DOHH2 (cell line): ENCODE results near the gene APEH.

Experiments used
- H3F3A ChIP-seq: fragments of 200-600 bp; sonication (generic), shearing (Covaris generic); 2 replicates; pipeline ENCODE4 v1.6.0; 2016; ENCODE audit warnings: antibody characterized with exemption, mild to moderate bottlenecking; ENCODE audit not compliant: control insufficient read depth, insufficient read depth
- H3K27ac ChIP-seq: fragments of 200-600 bp; sonication (generic); 2 replicates; pipeline ENCODE4 v1.5.1; 2014; ENCODE audit warnings: low read depth, mild to moderate bottlenecking, low read length, moderate library complexity
- H3K27me3 ChIP-seq: fragments of 200-600 bp; sonication (generic); 2 replicates; pipeline ENCODE4 v1.6.1; 2014; ENCODE audit warnings: mild to moderate bottlenecking, low read length, mixed read lengths; ENCODE audit not compliant: control insufficient read depth
- H3K36me3 ChIP-seq: fragments of 200-600 bp; sonication (generic); 2 replicates; pipeline ENCODE4 v1.6.1; 2014; ENCODE audit warnings: mild to moderate bottlenecking, low read length, moderate library complexity, mixed read lengths; ENCODE audit not compliant: control insufficient read depth
- H3K4me1 ChIP-seq: fragments of 200-600 bp; sonication (generic); 2 replicates; pipeline ENCODE4 v1.6.1; 2014; ENCODE audit warnings: mild to moderate bottlenecking, low read length, mixed read lengths; ENCODE audit not compliant: control insufficient read depth
- H3K4me2 ChIP-seq: fragments of 200-600 bp; sonication (generic); 2 replicates; pipeline ENCODE4 v1.6.0; 2014; ENCODE audit warnings: mild to moderate bottlenecking, low read length, moderate library complexity
- H3K4me3 ChIP-seq: fragments of 200-600 bp; sonication (generic); 2 replicates; pipeline ENCODE4 v1.5.1; 2014; ENCODE audit warnings: mild to moderate bottlenecking, low read length, mixed read lengths
- H3K79me2 ChIP-seq: fragments of 200-600 bp; sonication (generic); 2 replicates; pipeline ENCODE4 v1.6.1; 2014; ENCODE audit warnings: mild to moderate bottlenecking, low read length, mixed read lengths; ENCODE audit not compliant: control insufficient read depth
- H3K9me2 ChIP-seq: fragments of 200-600 bp; sonication (generic); replicated peaks from 2 replicates; pipeline ENCODE4 v1.6.1; 2014; ENCODE audit warnings: mild to moderate bottlenecking, low read length, mixed read lengths; ENCODE audit not compliant: control insufficient read depth
- H3K9me3 ChIP-seq: fragments of 200-600 bp; sonication (generic); 2 replicates; pipeline ENCODE4 v1.6.1; 2014; ENCODE audit warnings: antibody characterized with exemption, low read length, mixed read lengths; ENCODE audit not compliant: control insufficient read depth, insufficient read depth
- H4K20me1 ChIP-seq: fragments of 200-600 bp; sonication (generic); 2 replicates; pipeline ENCODE4 v1.6.0; 2014; ENCODE audit warnings: low read depth, mild to moderate bottlenecking, antibody characterized with exemption, low read length, moderate library complexity; ENCODE audit not compliant: control insufficient read depth, insufficient read depth
- CTCF ChIP-seq: fragments of 200-600 bp; sonication (generic); IDR thresholded peaks from one replicate; pipeline ENCODE4 v1.5.1; 2014; ENCODE audit warnings: antibody characterized with exemption, mild to moderate bottlenecking, low read depth, low read length; ENCODE audit not compliant: poor library complexity, severe bottlenecking
- EZH2phosphoT487 ChIP-seq: fragments of 200-600 bp; sonication (generic); IDR thresholded peaks from 2 replicates; pipeline ENCODE4 v1.6.1; 2017; ENCODE audit warnings: borderline replicate concordance, mild to moderate bottlenecking, antibody characterized with exemption, low read length, moderate library complexity, mixed read lengths

Gene APEH

DNA sequence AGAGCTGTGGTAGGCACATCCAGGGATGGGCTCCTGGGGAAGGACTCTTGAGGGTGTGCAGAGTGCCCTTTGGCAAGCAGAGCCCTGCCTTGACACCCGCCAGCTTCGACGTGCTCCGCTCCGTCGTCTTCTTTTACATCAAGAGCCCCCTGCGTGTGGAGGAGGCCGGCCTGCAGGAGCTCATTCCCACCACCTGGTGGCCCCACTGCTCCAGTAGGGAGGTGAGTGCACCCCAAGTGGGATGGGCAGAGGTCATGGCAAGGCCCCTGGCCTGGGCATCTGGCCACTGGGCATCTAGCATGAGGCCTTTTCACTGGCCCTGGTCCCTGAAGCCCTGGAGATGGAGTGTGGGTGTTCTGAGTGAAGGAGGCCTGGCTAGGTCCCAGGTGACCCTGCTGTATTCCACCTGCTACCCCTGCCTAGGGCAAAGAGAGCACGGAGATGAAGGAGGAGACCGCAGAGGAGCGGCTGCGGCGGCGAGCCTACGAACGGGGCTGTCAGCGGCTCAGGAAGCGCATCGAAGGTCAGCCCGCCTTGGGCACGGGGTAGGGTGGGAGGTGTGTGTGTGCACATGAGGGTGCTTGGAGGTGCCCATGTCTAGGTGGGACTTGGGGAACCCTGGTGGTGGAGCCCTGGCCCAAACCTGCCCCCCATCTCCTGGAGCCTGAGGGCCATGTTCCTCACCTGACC, 27.4 kb downstream of the APEH start:
- H3K36me3 ChIP-seq, result peaks cover 29% of the 10 kb centered on the region
- no peaks in the 10 kb centered on the region for H3F3A ChIP-seq
- no peak overlapping the region for H3K4me2 ChIP-seq
- H3K27ac ChIP-seq, result no peak overlapping the region
- H3K9me3 ChIP-seq, result no peaks in the 10 kb centered on the region
- H4K20me1 ChIP-seq, result no peaks in the 10 kb centered on the region
- no peaks in the 10 kb centered on the region for H3K4me1 ChIP-seq
- TF ChIP-seq CTCF (peak; percentile 52), EZH2phosphoT487 (no peak)
- H3K4me3 ChIP-seq, result no peak overlapping the region
- no peaks in the 10 kb centered on the region for H3K79me2 ChIP-seq
- no peaks in the 10 kb centered on the region for H3K9me2 ChIP-seq
- no peaks in the 10 kb centered on the region for H3K27me3 ChIP-seq

DNA sequence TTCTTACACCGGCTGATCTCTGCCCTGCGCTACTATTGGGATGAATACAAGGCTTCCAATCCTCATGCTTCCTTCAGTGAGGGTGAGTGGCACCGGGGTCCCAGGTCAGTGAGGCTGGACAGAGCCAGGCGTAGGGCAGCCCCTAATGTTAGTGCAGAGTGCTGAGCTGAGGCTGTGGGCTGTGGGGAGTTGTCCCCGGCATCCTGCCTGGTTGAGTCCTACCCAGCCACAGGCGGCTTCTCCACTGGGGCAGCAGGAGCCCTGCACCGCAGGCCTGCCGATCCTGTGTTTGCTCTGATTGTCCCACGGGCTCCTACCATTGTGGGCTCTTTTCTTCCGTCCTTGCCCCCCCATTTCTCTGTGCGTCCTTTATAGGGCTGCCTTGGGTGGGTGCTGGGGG, 28.5 kb downstream of the APEH start:
- H4K20me1 ChIP-seq, result no peaks in the 10 kb centered on the region
- H3K9me3 ChIP-seq, result no peaks in the 10 kb centered on the region
- no peak for TF ChIP-seq CTCF
- H3K27ac ChIP-seq, result no peak overlapping the region
- no peaks in the 10 kb centered on the region for H3K9me2 ChIP-seq
- no peaks in the 10 kb centered on the region for H3K79me2 ChIP-seq
- H3F3A ChIP-seq, result no peaks in the 10 kb centered on the region
- no peaks in the 10 kb centered on the region for H3K27me3 ChIP-seq
- H3K4me3 ChIP-seq, result no peak overlapping the region
- H3K4me1 ChIP-seq, result no peaks in the 10 kb centered on the region
- H3K4me2 ChIP-seq, result no peak overlapping the region
- peaks cover 29% of the 10 kb centered on the region for H3K36me3 ChIP-seq

DNA sequence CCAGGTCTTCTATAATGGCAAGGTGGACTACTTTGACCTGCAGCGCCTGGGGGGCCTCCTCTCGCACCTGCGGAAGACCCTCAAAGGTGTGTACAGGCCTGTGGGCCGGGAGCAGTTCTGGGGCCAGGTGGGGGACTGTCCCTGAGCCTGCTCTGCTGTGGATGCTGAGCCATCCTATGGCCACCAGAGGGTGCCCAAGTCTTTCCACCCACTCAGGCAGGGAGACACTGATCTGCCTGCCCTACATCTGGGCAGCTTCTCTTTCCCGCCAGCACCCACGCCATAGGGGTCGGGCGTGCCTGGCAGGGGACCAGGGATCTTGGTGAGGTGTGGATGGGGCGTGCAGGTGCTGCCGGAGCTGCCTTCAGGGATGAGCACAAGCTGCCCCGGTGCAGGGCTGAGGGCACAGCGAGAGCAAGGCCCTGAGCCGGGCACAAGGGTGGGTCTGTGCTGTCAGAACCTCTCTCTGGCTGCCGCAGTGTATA, 29.3 kb downstream of the APEH start:
- no peaks in the 10 kb centered on the region for H3K9me2 ChIP-seq
- no peak overlapping the region for H3K4me3 ChIP-seq
- H3K4me2 ChIP-seq, result no peak overlapping the region
- H3K36me3 ChIP-seq, result peaks cover 29% of the 10 kb centered on the region
- no peaks in the 10 kb centered on the region for H3K4me1 ChIP-seq
- TF ChIP-seq CTCF, result peak; percentile 82
- TF ChIP-seq EZH2phosphoT487, result no peak
- H4K20me1 ChIP-seq, result no peaks in the 10 kb centered on the region
- H3F3A ChIP-seq, result no peaks in the 10 kb centered on the region
- no peaks in the 10 kb centered on the region for H3K27me3 ChIP-seq
- H3K79me2 ChIP-seq, result no peaks in the 10 kb centered on the region
- no peak overlapping the region for H3K27ac ChIP-seq
- H3K9me3 ChIP-seq, result no peaks in the 10 kb centered on the region
